ENCODE results near the gene NUCKS1. TPM values are rescaled to one million over a fixed set of nuclear protein-coding genes. Genes with fewer than 3 reads are reported as not detected.

Gene NUCKS1
- total RNA-seq, 1 experiment from 2014 or later = 276 TPM

- BruUV-seq (replicated peaks) = no TSS peak
- no peak for TF ChIP-seq CTCF (IDR thresholded peaks at IDR 0.05; ENCODE audit: unreplicated experiment)
Observed at GRCh38 chr1:205665201-205666045, 84.6 kb downstream of the NUCKS1 start.

GRCh38 chr1:205664399-205665017 lies 85.5 kb downstream of the NUCKS1 start:
- Mint-ChIP-seq H3K36me3 (ENCODE audit: insufficient read depth, unreplicated experiment) (peaks cover 35% of the 10 kb centered on the region), H3K4me3 (ENCODE audit: low read depth, unreplicated experiment) (peak overlapping the region; percentile 33), H3K4me1 (ENCODE audit: low read depth, unreplicated experiment) (peaks cover 82% of the 10 kb centered on the region), H3K27me3 (ENCODE audit: unreplicated experiment) (no peaks in the 10 kb centered on the region), H3K27ac (ENCODE audit: unreplicated experiment) (peak overlapping the region; percentile 63), H3K9me3 (ENCODE audit: low read depth, unreplicated experiment) (no peaks in the 10 kb centered on the region)
- intact Hi-C loops (cut with micrococcal nuclease; ENCODE audit: unreplicated experiment) = no loop called here
- peak; percentile 82 for DNase-seq
- BruUV-seq (replicated peaks) = TSS peak; percentile 48
- no peak for TF ChIP-seq CTCF (IDR thresholded peaks at IDR 0.05; ENCODE audit: unreplicated experiment)
- CTCF ChIA-PET = interaction anchor here (1.0 to 1.5 kb wide), 4 partner anchors 8 to 89 kb away, joined by 3 read pairs; partner anchors contain the start of gene SLC45A3

More at GRCh38 chr1:205665201-205666045, 84.6 kb downstream of the NUCKS1 start:
- H3K4me3 Mint-ChIP-seq (ENCODE audit: low read depth, unreplicated experiment) = peak overlapping the region; percentile 33
- no peaks in the 10 kb centered on the region for H3K9me3 Mint-ChIP-seq (ENCODE audit: low read depth, unreplicated experiment)
- H3K4me1 Mint-ChIP-seq (ENCODE audit: low read depth, unreplicated experiment) = peaks cover 86% of the 10 kb centered on the region
- H3K27ac Mint-ChIP-seq (ENCODE audit: unreplicated experiment) = peak overlapping the region; percentile 63
- H3K27me3 Mint-ChIP-seq (ENCODE audit: unreplicated experiment) = no peaks in the 10 kb centered on the region
- no peak for DNase-seq
- CTCF ChIA-PET = interaction anchor here (1.6 kb wide), 1 partner anchor 46 kb away, joined by 4 read pairs; no protein-coding TSS in a partner anchor
- intact Hi-C loops (cut with micrococcal nuclease; ENCODE audit: unreplicated experiment) = no loop called here
- H3K36me3 Mint-ChIP-seq (ENCODE audit: insufficient read depth, unreplicated experiment) = peaks cover 43% of the 10 kb centered on the region

- Mint-ChIP-seq H3K36me3 (ENCODE audit: insufficient read depth, unreplicated experiment) (peaks cover 33% of the 10 kb centered on the region), H3K4me3 (ENCODE audit: low read depth, unreplicated experiment) (peak overlapping the region; percentile 16), H3K9me3 (ENCODE audit: low read depth, unreplicated experiment) (no peaks in the 10 kb centered on the region), H3K27ac (ENCODE audit: unreplicated experiment) (peak overlapping the region; percentile 60), H3K27me3 (ENCODE audit: unreplicated experiment) (no peaks in the 10 kb centered on the region), H3K4me1 (ENCODE audit: low read depth, unreplicated experiment) (peaks cover 71% of the 10 kb centered on the region)
- intact Hi-C loops (cut with micrococcal nuclease; ENCODE audit: unreplicated experiment) = no loop called here
- no peak for TF ChIP-seq CTCF (IDR thresholded peaks at IDR 0.05; ENCODE audit: unreplicated experiment)
- CTCF ChIA-PET = interaction anchor here (1.0 to 1.5 kb wide), 4 partner anchors 9 to 88 kb away, joined by 3 read pairs; partner anchors contain the start of gene SLC45A3
- no TSS peak for BruUV-seq (replicated peaks)
- no peak for DNase-seq
Observed at GRCh38 chr1:205663286-205663936, 86.6 kb downstream of the NUCKS1 start.

Other genes starting within 250 kb of the NUCKS1 start
- 42.1 and 44.0 TPM in 2 replicates for gene CDK18, start 245.5 kb downstream of the NUCKS1 start, total RNA-seq (2022)
- gene ELK4, start 118.2 kb downstream of the NUCKS1 start, total RNA-seq (2022) = 110 and 122 TPM in 2 replicates
- gene SLC45A3, start 69.7 kb downstream of the NUCKS1 start, total RNA-seq (2022) = 27.5 and 29.1 TPM in 2 replicates
- gene RAB29, start 25.3 kb upstream of the NUCKS1 start, total RNA-seq (2022) = 27.1 and 29.5 TPM in 2 replicates
- gene SLC41A1, start 63.0 kb upstream of the NUCKS1 start, total RNA-seq (2022) = 27.8 and 31.9 TPM in 2 replicates
- gene PM20D1, start 100.0 kb upstream of the NUCKS1 start, total RNA-seq (2022) = 0.26 and 0.32 TPM in 2 replicates
- 4.2 and 7.6 TPM in 2 replicates for gene SLC26A9, start 193.3 kb upstream of the NUCKS1 start, total RNA-seq (2022)

All from Calu3 (cell line).